ENCODE measurements around the gene PEAK3. TPM values are rescaled to one million over a fixed set of nuclear protein-coding genes. Genes with fewer than 3 reads are reported as not detected.

The PEAK3 gene
- total and polyA plus RNA-seq, 9 of the 15 experiments (the other 6 are each of a cell fraction or from before 2014, with no cell fraction given), result 0.07 to 0.40 TPM; not detected in 7

- 0 out of 2 replicates have a peak, but pooled peaks have one; percentile 13 for TF ChIP-seq TRIM25 (IDR thresholded peaks at IDR 0.05; ENCODE audit: borderline replicate concordance)
- TF ChIP-seq POLR2AphosphoS2 (IDR thresholded peaks at IDR 0.05; ENCODE audit: low read length), result no peak
- TF ChIP-seq, protein P1, sequence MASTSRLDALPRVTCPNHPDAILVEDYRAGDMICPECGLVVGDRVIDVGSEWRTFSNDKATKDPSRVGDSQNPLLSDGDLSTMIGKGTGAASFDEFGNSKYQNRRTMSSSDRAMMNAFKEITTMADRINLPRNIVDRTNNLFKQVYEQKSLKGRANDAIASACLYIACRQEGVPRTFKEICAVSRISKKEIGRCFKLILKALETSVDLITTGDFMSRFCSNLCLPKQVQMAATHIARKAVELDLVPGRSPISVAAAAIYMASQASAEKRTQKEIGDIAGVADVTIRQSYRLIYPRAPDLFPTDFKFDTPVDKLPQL (IDR thresholded peaks at IDR 0.05; ENCODE audit: extremely low read depth, insufficient read length), result no peak
- peak; percentile 24 to 85; a peak in 1 of 4 replicates for TF ChIP-seq SIN3A (IDR thresholded peaks at IDR 0.05; ENCODE audit: borderline replicate concordance in 2 of 2, control insufficient read depth in 1 of 2, low read depth in 2 of 2, low read length in 2 of 2)
- TF ChIP-seq, protein P2, sequence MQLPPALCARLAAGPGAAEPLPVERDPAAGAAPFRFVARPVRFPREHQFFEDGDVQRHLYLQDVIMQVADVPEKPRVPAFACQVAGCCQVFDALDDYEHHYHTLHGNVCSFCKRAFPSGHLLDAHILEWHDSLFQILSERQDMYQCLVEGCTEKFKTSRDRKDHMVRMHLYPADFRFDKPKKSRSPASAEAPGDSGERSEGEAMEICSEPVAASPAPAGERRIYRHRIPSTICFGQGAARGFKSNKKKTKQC (CRISPR knock-in tag; IDR thresholded peaks at IDR 0.05), result no peak
- TF ChIP-seq SREBF1 (IDR thresholded peaks at IDR 0.05; ENCODE audit: borderline replicate concordance, low read depth, low read length), result no peak
- no peak for TF ChIP-seq CAMTA2 (CRISPR knock-in tag; conservative IDR thresholded peaks at IDR 0.05)
- TF ChIP-seq NCOA6 (IDR thresholded peaks at IDR 0.05), result no peak
- no peak for TF ChIP-seq ZBTB8A (IDR thresholded peaks at IDR 0.05; ENCODE audit: partially characterized antibody)
- no peak for TF ChIP-seq NR4A1 (CRISPR knock-in tag; IDR thresholded peaks at IDR 0.05)
- TF ChIP-seq NR4A1 (tag; IDR thresholded peaks at IDR 0.05), result no peak
- TF ChIP-seq BRD4 (IDR thresholded peaks at IDR 0.05), result no peak
- TF ChIP-seq, protein P3, sequence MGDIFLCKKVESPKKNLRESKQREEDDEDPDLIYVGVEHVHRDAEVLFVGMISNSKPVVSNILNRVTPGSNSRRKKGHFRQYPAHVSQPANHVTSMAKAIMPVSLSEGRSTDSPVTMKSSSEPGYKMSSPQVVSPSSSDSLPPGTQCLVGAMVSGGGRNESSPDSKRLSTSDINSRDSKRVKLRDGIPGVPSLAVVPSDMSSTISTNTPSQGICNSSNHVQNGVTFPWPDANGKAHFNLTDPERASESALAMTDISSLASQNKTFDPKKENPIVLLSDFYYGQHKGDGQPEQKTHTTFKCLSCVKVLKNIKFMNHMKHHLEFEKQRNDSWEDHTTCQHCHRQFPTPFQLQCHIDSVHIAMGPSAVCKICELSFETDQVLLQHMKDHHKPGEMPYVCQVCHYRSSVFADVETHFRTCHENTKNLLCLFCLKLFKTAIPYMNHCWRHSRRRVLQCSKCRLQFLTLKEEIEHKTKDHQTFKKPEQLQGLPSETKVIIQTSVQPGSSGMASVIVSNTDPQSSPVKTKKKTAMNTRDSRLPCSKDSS (IDR thresholded peaks at IDR 0.05; ENCODE audit: low read depth, partially characterized antibody), result no peak
- no peak for TF ChIP-seq ZNF507 (tag; conservative IDR thresholded peaks at IDR 0.05)
- no peak for TF ChIP-seq YY1 (IDR thresholded peaks at IDR 0.05; ENCODE audit: borderline replicate concordance in 1 of 3, control insufficient read depth in 1 of 3, extremely low read depth in 1 of 3, insufficient read depth in 3 of 3, insufficient read length in 1 of 3, insufficient replicate concordance in 2 of 3, low read depth in 1 of 3, low read length in 2 of 3)
- TF ChIP-seq ZNF239 (CRISPR knock-in tag; IDR thresholded peaks at IDR 0.05), result no peak
- TF ChIP-seq ID3 (CRISPR knock-in tag; IDR thresholded peaks at IDR 0.05), result no peak
- no peak for TF ChIP-seq ID3 (tag; IDR thresholded peaks at IDR 0.05)
- TF ChIP-seq SMAD4 (CRISPR knock-in tag; conservative IDR thresholded peaks at IDR 0.05), result no peak
- no peak for TF ChIP-seq TEAD2 (tag; IDR thresholded peaks at IDR 0.05)
- TF ChIP-seq CHD2 (IDR thresholded peaks at IDR 0.05; ENCODE audit: low read depth, low read length), result no peak
- TF ChIP-seq CBFA2T2 (conservative IDR thresholded peaks at IDR 0.05), result no peak
- no peak for TF ChIP-seq GATA2 (CRISPR knock-in tag; IDR thresholded peaks at IDR 0.05)
- TF ChIP-seq MED1 (CRISPR knock-in tag; IDR thresholded peaks at IDR 0.05; ENCODE audit: borderline replicate concordance), result no peak
- TF ChIP-seq ILF3 (IDR thresholded peaks at IDR 0.05; ENCODE audit: borderline replicate concordance), result no peak
- no peak for TF ChIP-seq SUPT5H (IDR thresholded peaks at IDR 0.05)
- TF ChIP-seq GTF2E2 (tag; IDR thresholded peaks at IDR 0.05), result no peak; the same call in 1 of the 2 replicates
These were observed 11.9 kb downstream of the PEAK3 start (continued) for GRCh38 chr19:2270157-2270422.
